H9 (cell line): ENCODE data around the gene PGA3. TPM values are rescaled to one million over a fixed set of nuclear protein-coding genes. Genes with fewer than 3 reads are reported as not detected.
"Not testable (repeated sequence)": the region's sequence is repeated elsewhere in the genome, so short reads cannot be mapped to it uniquely, and the experiment has no call there.

Source experiments
- DNase-seq: peaks from one replicate; pipeline ENCODE4 v3.0.0-alpha.2; 2017
- H2AFZ ChIP-seq: one replicate; pipeline ENCODE4 v1.6.1; 2013; ENCODE audit warnings: mild to moderate bottlenecking, low read length, control low read depth, moderate library complexity
- H2AK5ac ChIP-seq: 2 replicates; pipeline ENCODE4 v1.6.1; 2013; ENCODE audit warnings: low read length, control low read depth, mixed read lengths; ENCODE audit not compliant: insufficient read length
- H2BK120ac ChIP-seq: one replicate; pipeline ENCODE4 v1.6.1; 2013; ENCODE audit warnings: low read depth, mild to moderate bottlenecking, low read length, control low read depth, inconsistent platforms; ENCODE audit not compliant: poor library complexity, severe bottlenecking
- H2BK12ac ChIP-seq: 2 replicates; pipeline ENCODE4 v1.6.1; 2013; ENCODE audit warnings: low read length, control low read depth, mixed read lengths, low read depth; ENCODE audit not compliant: insufficient read length
- H2BK15ac ChIP-seq: 2 replicates; pipeline ENCODE4 v1.6.1; 2013; ENCODE audit warnings: low read depth, low read length, control low read depth
- H2BK20ac ChIP-seq: one replicate; pipeline ENCODE4 v1.6.1; 2013; ENCODE audit warnings: low read depth, mild to moderate bottlenecking, low read length, control low read depth, inconsistent platforms; ENCODE audit not compliant: poor library complexity, severe bottlenecking
- H2BK5ac ChIP-seq: 2 replicates; pipeline ENCODE4 v1.6.1; 2013; ENCODE audit warnings: low read length, control low read depth, mixed read lengths; ENCODE audit not compliant: insufficient read length
- H3K14ac ChIP-seq: 2 replicates; pipeline ENCODE4 v1.6.1; 2013; ENCODE audit warnings: low read length, control low read depth; ENCODE audit not compliant: insufficient read depth
- H3K18ac ChIP-seq: 2 replicates; pipeline ENCODE4 v1.6.1; 2013; ENCODE audit warnings: low read depth, mild to moderate bottlenecking, mixed read lengths, low read length, control low read depth; ENCODE audit not compliant: insufficient read length
- H3K23ac ChIP-seq: 2 replicates; pipeline ENCODE4 v1.6.1; 2013; ENCODE audit warnings: low read length, control low read depth, mixed read lengths, low read depth; ENCODE audit not compliant: insufficient read length
- H3K23me2 ChIP-seq: 2 replicates; pipeline ENCODE4 v1.6.1; 2013; ENCODE audit warnings: low read depth, mild to moderate bottlenecking, mixed read lengths, low read length, control low read depth; ENCODE audit not compliant: insufficient read length, poor library complexity, severe bottlenecking
- H3K27ac ChIP-seq: 2 replicates; pipeline ENCODE4 v1.5.1; 2013; ENCODE audit warnings: low read length, control low read depth, mixed read lengths, low read depth; ENCODE audit not compliant: insufficient read length
- H3K27me3 ChIP-seq: 2 replicates; pipeline ENCODE4 v1.6.1; 2013; ENCODE audit warnings: low read length, control low read depth, inconsistent platforms; ENCODE audit not compliant: insufficient read depth
- H3K4ac ChIP-seq: 2 replicates; pipeline ENCODE4 v1.6.1; 2013; ENCODE audit warnings: low read depth, mild to moderate bottlenecking, control low read depth, inconsistent platforms, low read length, moderate library complexity
- H3K4me1 ChIP-seq: 2 replicates; pipeline ENCODE4 v1.6.1; 2013; ENCODE audit warnings: low read length, control low read depth, inconsistent platforms; ENCODE audit not compliant: insufficient read depth
- H3K4me2 ChIP-seq: 2 replicates; pipeline ENCODE4 v1.6.1; 2013; ENCODE audit warnings: low read length, control low read depth, mixed read lengths; ENCODE audit not compliant: insufficient read length, insufficient read depth
- H3K56ac ChIP-seq: 2 replicates; pipeline ENCODE4 v1.6.1; 2013; ENCODE audit warnings: low read depth, mild to moderate bottlenecking, mixed read lengths, low read length, control low read depth; ENCODE audit not compliant: insufficient read length
- H3K79me1 ChIP-seq: 2 replicates; pipeline ENCODE4 v1.6.1; 2013; ENCODE audit warnings: low read depth, mild to moderate bottlenecking, moderate library complexity, low read length, control low read depth, inconsistent platforms; ENCODE audit not compliant: insufficient read depth, poor library complexity, severe bottlenecking
- H3K79me2 ChIP-seq: 2 replicates; pipeline ENCODE4 v1.6.1; 2013; ENCODE audit warnings: low read length, control low read depth, inconsistent platforms; ENCODE audit not compliant: insufficient read depth
- H3K9ac ChIP-seq: 2 replicates; pipeline ENCODE4 v1.6.1; 2013; ENCODE audit warnings: low read length, control low read depth, mixed read lengths; ENCODE audit not compliant: insufficient read length; ENCODE audit errors: extremely low read depth
- H3K9me3 ChIP-seq: one replicate; pipeline ENCODE4 v1.6.1; 2013; ENCODE audit warnings: low read depth, low read length, inconsistent platforms; ENCODE audit not compliant: control insufficient read depth
- H3T11ph ChIP-seq: one replicate; pipeline ENCODE4 v1.6.1; 2013; ENCODE audit warnings: mild to moderate bottlenecking, low read length, control low read depth, inconsistent platforms
- H4K20me1 ChIP-seq: one replicate; pipeline ENCODE4 v1.6.1; 2013; ENCODE audit not compliant: control insufficient read depth, insufficient read length, insufficient read depth
- H4K5ac ChIP-seq: 2 replicates; pipeline ENCODE4 v1.6.1; 2013; ENCODE audit warnings: low read depth, mild to moderate bottlenecking, mixed read lengths, low read length, control low read depth; ENCODE audit not compliant: insufficient read length
- H4K8ac ChIP-seq: replicated peaks from 2 replicates; pipeline ENCODE4 v1.6.1; 2013; ENCODE audit warnings: low read length, control low read depth, mixed read lengths, low read depth; ENCODE audit not compliant: insufficient read length
- H4K91ac ChIP-seq: 2 replicates; pipeline ENCODE4 v1.6.1; 2013; ENCODE audit warnings: low read depth, mild to moderate bottlenecking, moderate library complexity, mixed read lengths, low read length, control low read depth; ENCODE audit not compliant: insufficient read length
- H3K27ac Mint-ChIP-seq, 3 experiments: 2 replicates in 2 of 3; 3 replicates in 1 of 3; pipeline ENCODE4 v1.8.0; 2020 to 2021; ENCODE audit warnings: mixed read lengths in 3 of 3, mild to moderate bottlenecking in 1 of 3, moderate library complexity in 1 of 3
- H3K27me3 Mint-ChIP-seq: 2 replicates; pipeline ENCODE4 v1.8.0; 2021; ENCODE audit warnings: low read depth, mild to moderate bottlenecking, moderate library complexity, mixed read lengths
- H3K36me3 Mint-ChIP-seq, 3 experiments: 2 replicates in 2 of 3; 3 replicates in 1 of 3; pipeline ENCODE4 v1.8.0; 2020 to 2021; ENCODE audit warnings: low read depth in 3 of 3, mixed read lengths in 3 of 3; ENCODE audit not compliant: insufficient read depth in 1 of 3
- H3K4me1 Mint-ChIP-seq, 2 experiments: 2 replicates each; pipeline ENCODE4 v1.8.0; 2020; ENCODE audit warnings: mixed read lengths in 2 of 2
- H3K4me3 Mint-ChIP-seq, 2 experiments: 2 replicates in 1 of 2; 3 replicates in 1 of 2; pipeline ENCODE4 v1.8.0; 2020 to 2021; ENCODE audit warnings: mild to moderate bottlenecking in 2 of 2, mixed read lengths in 2 of 2, moderate library complexity in 1 of 2
- H3K9me3 Mint-ChIP-seq, 2 experiments: 2 replicates in 1 of 2; 3 replicates in 1 of 2; pipeline ENCODE4 v1.8.0; 2020; ENCODE audit warnings: mild to moderate bottlenecking in 2 of 2, mixed read lengths in 2 of 2, moderate library complexity in 1 of 2
- CTCF ChIP-seq: fragments of 200-600 bp; sonication (generic); conservative IDR thresholded peaks from 3 replicates; pipeline ENCODE4 v1.8.0; 2021; ENCODE audit warnings: antibody characterized with exemption, mild to moderate bottlenecking
- WGBS: extraction: QIAGEN DNeasy Blood & Tissue Kit; methylation state at CpG from one replicate; pipeline ENCODE4 v1.1.7; 2013; ENCODE audit warnings: missing lambda C conversion rate, low lambda C conversion rate, mixed read lengths; ENCODE audit not compliant: insufficient read length; ENCODE audit errors: extremely low coverage; 5-methylcytosine and 5-hydroxymethylcytosine counted together
- total RNA-seq: library from RNA; stranded (reverse); gene quantifications from 2 replicates; pipeline ENCODE4 v1.2.1, GENCODE V29; 2021

The PGA3 gene
- total RNA-seq, 1 experiment from 2014 or later: not detected

GRCh38 chr11:61164606-61165424, 38.5 kb upstream of the PGA3 start:
- Histone ChIP-seq H3K4ac (no peak overlapping the region), H4K5ac (no peak overlapping the region), H3K27ac (no peak overlapping the region), H3K4me1 (no peaks in the 10 kb centered on the region), H2BK120ac (no peak overlapping the region), H3K79me1 (no peaks in the 10 kb centered on the region), H2BK5ac (no peak overlapping the region), H2AK5ac (no peak overlapping the region), H3T11ph (no peak overlapping the region), H2BK12ac (no peak overlapping the region), H3K9ac (no peak overlapping the region), H2BK15ac (no peak overlapping the region), H2BK20ac (no peak overlapping the region), H2AFZ (no peak overlapping the region), H3K18ac (no peak overlapping the region), H3K9me3 (no peaks in the 10 kb centered on the region), H3K27me3 (no peaks in the 10 kb centered on the region), H3K79me2 (no peaks in the 10 kb centered on the region), H3K56ac (no peak overlapping the region), H3K4me2 (no peak overlapping the region), H3K23me2 (no peaks in the 10 kb centered on the region), H3K14ac (no peak overlapping the region), H4K91ac (no peak overlapping the region), H3K23ac (no peak overlapping the region), H4K8ac (no peak overlapping the region), H4K20me1 (no peaks in the 10 kb centered on the region)
- Mint-ChIP-seq H3K27me3 (peaks cover 7% of the 10 kb centered on the region), H3K4me1 (peaks cover 16 to 27% of the 10 kb centered on the region in 2 experiments), H3K36me3 (0 out of 7 replicates have a peak, but pooled peaks cover 0 to 4% (median 0%) of the 10 kb centered on the region in 3 experiments), H3K27ac (no peak overlapping the region), H3K9me3 (peaks cover 4 to 5% of the 10 kb centered on the region in 2 experiments; a peak in 3 of 5 replicates), H3K4me3 (no peak overlapping the region)
- no peak for DNase-seq
- whole genome bisulfite sequencing: no CpG with 5 or more reads among the region's 13 CpGs
- no peak for TF ChIP-seq CTCF

GRCh38 chr11:61165785-61166184, 37.5 kb upstream of the PGA3 start:
- not testable (repeated sequence) for H4K20me1 ChIP-seq, H4K5ac ChIP-seq, H3K4me2 ChIP-seq, H3K9ac ChIP-seq, H4K91ac ChIP-seq, H3K27me3 ChIP-seq, H2BK20ac ChIP-seq, H3K23me2 ChIP-seq, H2BK5ac ChIP-seq, H3K23ac ChIP-seq, H3K18ac ChIP-seq, H3K27me3 Mint-ChIP-seq, H3K79me2 ChIP-seq, H3K9me3 ChIP-seq, H3K4me3 Mint-ChIP-seq, H3T11ph ChIP-seq, H3K79me1 ChIP-seq, H3K14ac ChIP-seq, DNase-seq, H2BK120ac ChIP-seq, H2BK15ac ChIP-seq, H3K36me3 Mint-ChIP-seq, H3K27ac Mint-ChIP-seq, H4K8ac ChIP-seq, H3K27ac ChIP-seq, H2AFZ ChIP-seq, H3K4ac ChIP-seq, H3K9me3 Mint-ChIP-seq, H2AK5ac ChIP-seq, H2BK12ac ChIP-seq, H3K56ac ChIP-seq, H3K4me1 ChIP-seq
- peaks cover 8 to 19% of the 10 kb centered on the region in 2 experiments for H3K4me1 Mint-ChIP-seq
- WGBS: no CpG with 5 or more reads among the region's 7 CpGs
